Measurements from ENCODE around the gene SNX14. TPM values are rescaled to one million over a fixed set of nuclear protein-coding genes. Genes with fewer than 3 reads are reported as not detected.

Gene SNX14
- total and polyA plus RNA-seq, 2 of the 8 experiments (the other 6 are each of a cell fraction or from before 2014, with no cell fraction given) = 11.9 to 24.2 TPM

- no peak for TF ChIP-seq FOSL1 (IDR thresholded peaks at IDR 0.05; ENCODE audit: insufficient read depth, low read depth, low read length)
- no peak for TF ChIP-seq RFX5 (IDR thresholded peaks at IDR 0.05; ENCODE audit: borderline replicate concordance, low read depth, low read length)
Observed at GRCh38 chr6:85464260-85464644, 129.4 kb downstream of the SNX14 start (continued).

Measured in H1 (cell line).